Measurements from ENCODE around the gene SPACA5. TPM values are rescaled to one million over a fixed set of nuclear protein-coding genes. Genes with fewer than 3 reads are reported as not detected.
"Not testable (repeated sequence)": the region's sequence is repeated elsewhere in the genome, so short reads cannot be mapped to it uniquely, and the experiment has no call there.

Gene SPACA5
- total RNA-seq, 2 experiments from 2014 or later: not detected

- H2AFZ ChIP-seq (ENCODE audit: low read length): peak within 1 kb of the TSS; percentile 81; the same call in 1 of the 2 replicates
- H3K4me3 ChIP-seq (ENCODE audit: low read depth, low read length, poor library complexity, severe bottlenecking): peak within 1 kb of the TSS; percentile 79
- H3K36me3 ChIP-seq (ENCODE audit: insufficient read depth, low read length): peaks cover 26% of the 10 kb centered on the region
- H3K4me1 ChIP-seq (ENCODE audit: insufficient read depth, low read length, poor library complexity, severe bottlenecking): peaks cover 16% of the 10 kb centered on the region
- peak within 1 kb of the TSS; percentile 73 for H3K27ac ChIP-seq (ENCODE audit: low read depth, low read length, poor library complexity, severe bottlenecking)
- 0 out of 2 replicates have a peak, but pooled peaks cover 3% of the 10 kb centered on the region for H3K9me3 ChIP-seq (ENCODE audit: low read length)
- no TSS peak for BruUV-seq (replicated peaks)
- TF ChIP-seq CTCF (conservative IDR thresholded peaks at IDR 0.05; ENCODE audit: low read length) (no peak), EZH2phosphoT487 (IDR thresholded peaks at IDR 0.05; ENCODE audit: borderline replicate concordance, low read depth, low read length) (no peak)
- no peaks in the 10 kb centered on the region for H4K20me1 ChIP-seq (ENCODE audit: insufficient read depth, low read length)
- H3K9me2 ChIP-seq (ENCODE audit: insufficient read depth, low read length): no peaks in the 10 kb centered on the region
- peak; percentile 95 for DNase-seq (ENCODE audit: low spot score)
- intact Hi-C loops (cut with micrococcal nuclease; ENCODE audit: unreplicated experiment): loop anchor here (5.0 kb wide), 1 partner anchor 67 kb away; no protein-coding TSS in a partner anchor
- POLR2A ChIA-PET: no interaction called here
- H3K4me2 ChIP-seq (ENCODE audit: low read length): peak within 1 kb of the TSS; percentile 71
- CTCF ChIA-PET (ENCODE audit: unreplicated experiment): no interaction called here
- peaks cover 12% of the 10 kb centered on the region for H3K79me2 ChIP-seq (ENCODE audit: insufficient read depth, low read depth, low read length)
Observed at GRCh38 chrX:48003758-48004457, 2.9 kb upstream of the SPACA5 start, which contains the start of gene ZNF182. TSS of gene ZNF182 (minus strand) at chrX:48003989. CDS start at chrX:48002609, 1,380 bp downstream.

GRCh38 chrX:48009445-48009960 is 2.7 kb downstream of the SPACA5 start:
- H3K9me3 ChIP-seq (ENCODE audit: low read length); H3K4me3 ChIP-seq (ENCODE audit: low read depth, low read length, poor library complexity, severe bottlenecking); H3K4me2 ChIP-seq (ENCODE audit: low read length); H3K36me3 ChIP-seq (ENCODE audit: insufficient read depth, low read length); H3K4me1 ChIP-seq (ENCODE audit: insufficient read depth, low read length, poor library complexity, severe bottlenecking); H2AFZ ChIP-seq (ENCODE audit: low read length); H3K79me2 ChIP-seq (ENCODE audit: insufficient read depth, low read depth, low read length); CTCF ChIA-PET (ENCODE audit: unreplicated experiment); DNase-seq (ENCODE audit: low spot score); H3K9me2 ChIP-seq (ENCODE audit: insufficient read depth, low read length); POLR2A ChIA-PET; intact Hi-C loops (cut with micrococcal nuclease; ENCODE audit: unreplicated experiment); BruUV-seq (replicated peaks); H4K20me1 ChIP-seq (ENCODE audit: insufficient read depth, low read length); H3K27ac ChIP-seq (ENCODE audit: low read depth, low read length, poor library complexity, severe bottlenecking): not testable (repeated sequence)

- POLR2A ChIA-PET; H3K9me3 ChIP-seq (ENCODE audit: low read length); H3K79me2 ChIP-seq (ENCODE audit: insufficient read depth, low read depth, low read length); H4K20me1 ChIP-seq (ENCODE audit: insufficient read depth, low read length); H3K36me3 ChIP-seq (ENCODE audit: insufficient read depth, low read length); H3K4me1 ChIP-seq (ENCODE audit: insufficient read depth, low read length, poor library complexity, severe bottlenecking); DNase-seq (ENCODE audit: low spot score); intact Hi-C loops (cut with micrococcal nuclease; ENCODE audit: unreplicated experiment); BruUV-seq (replicated peaks); H3K9me2 ChIP-seq (ENCODE audit: insufficient read depth, low read length); H3K27ac ChIP-seq (ENCODE audit: low read depth, low read length, poor library complexity, severe bottlenecking); CTCF ChIA-PET (ENCODE audit: unreplicated experiment); H2AFZ ChIP-seq (ENCODE audit: low read length); H3K4me3 ChIP-seq (ENCODE audit: low read depth, low read length, poor library complexity, severe bottlenecking); H3K4me2 ChIP-seq (ENCODE audit: low read length): not testable (repeated sequence)
Observed at GRCh38 chrX:48016583-48017310, 10.0 kb downstream of the SPACA5 start.

GRCh38 chrX:48019892-48020291 is 13.1 kb downstream of the SPACA5 start:
- H3K9me2 ChIP-seq (ENCODE audit: insufficient read depth, low read length); H3K27ac ChIP-seq (ENCODE audit: low read depth, low read length, poor library complexity, severe bottlenecking); H3K9me3 ChIP-seq (ENCODE audit: low read length); DNase-seq (ENCODE audit: low spot score); POLR2A ChIA-PET; H3K36me3 ChIP-seq (ENCODE audit: insufficient read depth, low read length); H2AFZ ChIP-seq (ENCODE audit: low read length); H4K20me1 ChIP-seq (ENCODE audit: insufficient read depth, low read length); H3K4me1 ChIP-seq (ENCODE audit: insufficient read depth, low read length, poor library complexity, severe bottlenecking); H3K4me2 ChIP-seq (ENCODE audit: low read length); CTCF ChIA-PET (ENCODE audit: unreplicated experiment); BruUV-seq (replicated peaks); H3K79me2 ChIP-seq (ENCODE audit: insufficient read depth, low read depth, low read length); H3K4me3 ChIP-seq (ENCODE audit: low read depth, low read length, poor library complexity, severe bottlenecking): not testable (repeated sequence)
- intact Hi-C loops (cut with micrococcal nuclease; ENCODE audit: unreplicated experiment): loop anchor here (10.0 kb wide), 1 partner anchor 365 kb away; the partner anchor contains the start of genes ELK1 and UXT

GRCh38 chrX:48020472-48020871 is 13.7 kb downstream of the SPACA5 start:
- BruUV-seq (replicated peaks); H4K20me1 ChIP-seq (ENCODE audit: insufficient read depth, low read length); H3K9me2 ChIP-seq (ENCODE audit: insufficient read depth, low read length); CTCF ChIA-PET (ENCODE audit: unreplicated experiment); H3K79me2 ChIP-seq (ENCODE audit: insufficient read depth, low read depth, low read length); POLR2A ChIA-PET; H3K27ac ChIP-seq (ENCODE audit: low read depth, low read length, poor library complexity, severe bottlenecking); H3K36me3 ChIP-seq (ENCODE audit: insufficient read depth, low read length); DNase-seq (ENCODE audit: low spot score); H3K9me3 ChIP-seq (ENCODE audit: low read length); H3K4me1 ChIP-seq (ENCODE audit: insufficient read depth, low read length, poor library complexity, severe bottlenecking): not testable (repeated sequence)
- peak overlapping the region; percentile 80 for H3K4me2 ChIP-seq (ENCODE audit: low read length)
- intact Hi-C loops (cut with micrococcal nuclease; ENCODE audit: unreplicated experiment): loop anchor here (10.0 kb wide), 1 partner anchor 366 kb away; the partner anchor contains the start of genes ELK1 and UXT
- H2AFZ ChIP-seq (ENCODE audit: low read length): peak overlapping the region; percentile 95; the same call in 1 of the 2 replicates
- H3K4me3 ChIP-seq (ENCODE audit: low read depth, low read length, poor library complexity, severe bottlenecking): peak overlapping the region; percentile 75

Measured in OCI-LY7 (cell line).